GM23338 (cell line): ENCODE results near the gene GOLT1A. TPM values are rescaled to one million over a fixed set of nuclear protein-coding genes. Genes with fewer than 3 reads are reported as not detected.

Experiments used
- ATAC-seq: fragments of 200-7000 bp; cut with Tn5 transposase; 3 replicates; pipeline ENCODE4 v1.9.1; 2020
- DNase-seq: peaks from one replicate; pipeline ENCODE4 v3.0.0-alpha.2; 2015; ENCODE audit warnings: low spot score
- H2AFZ ChIP-seq: fragments of 200-600 bp; sonication (generic); 2 replicates; pipeline ENCODE4 v1.8.0; 2016; ENCODE audit warnings: antibody characterized with exemption, mild to moderate bottlenecking, moderate library complexity
- H3F3A ChIP-seq: fragments of 200-600 bp; sonication (generic); replicated peaks from 2 replicates; pipeline ENCODE4 v1.8.0; 2017; ENCODE audit warnings: antibody characterized with exemption, mixed run types, low read depth
- H3K27ac ChIP-seq: fragments of 200-600 bp; sonication (generic); 2 replicates; pipeline ENCODE4 v1.6.1; 2016; ENCODE audit warnings: low read depth
- H3K27me3 ChIP-seq: fragments of 200-600 bp; sonication (generic); 2 replicates; pipeline ENCODE4 v1.8.0; 2016; ENCODE audit warnings: mild to moderate bottlenecking, mixed run types, moderate library complexity; ENCODE audit not compliant: insufficient read depth
- H3K36me3 ChIP-seq: fragments of 200-600 bp; sonication (generic); 2 replicates; pipeline ENCODE4 v1.8.0; 2016; ENCODE audit warnings: mild to moderate bottlenecking; ENCODE audit not compliant: insufficient read depth
- H3K4me1 ChIP-seq: fragments of 200-600 bp; sonication (generic); 2 replicates; pipeline ENCODE4 v1.8.0; 2016; ENCODE audit warnings: mild to moderate bottlenecking, moderate library complexity; ENCODE audit not compliant: insufficient read depth
- H3K4me2 ChIP-seq: fragments of 200-600 bp; sonication (generic); 2 replicates; pipeline ENCODE4 v1.7.1; 2017; ENCODE audit warnings: mixed run types
- H3K4me3 ChIP-seq: fragments of 200-600 bp; sonication (generic); 2 replicates; pipeline ENCODE4 v1.6.1; 2016; ENCODE audit warnings: mixed run types
- H3K79me2 ChIP-seq: fragments of 200-600 bp; sonication (generic); replicated peaks from 2 replicates; pipeline ENCODE4 v1.8.0; 2017; ENCODE audit warnings: mild to moderate bottlenecking; ENCODE audit not compliant: insufficient read depth
- H3K9me2 ChIP-seq: fragments of 200-600 bp; sonication (generic); 2 replicates; pipeline ENCODE4 v1.8.0; 2017; ENCODE audit not compliant: insufficient read depth
- H4K20me1 ChIP-seq: fragments of 200-600 bp; sonication (generic); replicated peaks from 2 replicates; pipeline ENCODE4 v1.8.0; 2017; ENCODE audit warnings: mild to moderate bottlenecking; ENCODE audit not compliant: insufficient read depth
- H3K27ac Mint-ChIP-seq: 2 replicates; pipeline ENCODE4 v1.8.0; 2020; ENCODE audit warnings: inconsistent platforms, mild to moderate bottlenecking, moderate library complexity, mixed read lengths
- H3K27me3 Mint-ChIP-seq: 3 replicates; pipeline ENCODE4 v1.8.0; 2022; ENCODE audit warnings: low read depth, mild to moderate bottlenecking, moderate library complexity, mixed read lengths, inconsistent platforms; ENCODE audit not compliant: insufficient read depth, poor library complexity
- H3K36me3 Mint-ChIP-seq: 3 replicates; pipeline ENCODE4 v1.8.0; 2021; ENCODE audit warnings: low read depth, mild to moderate bottlenecking, inconsistent platforms, moderate library complexity, mixed read lengths
- H3K4me1 Mint-ChIP-seq: 3 replicates; pipeline ENCODE4 v1.8.0; 2020; ENCODE audit warnings: mild to moderate bottlenecking, inconsistent platforms, mixed read lengths
- H3K4me3 Mint-ChIP-seq: 3 replicates; pipeline ENCODE4 v1.8.0; 2021; ENCODE audit warnings: moderate library complexity, mild to moderate bottlenecking, inconsistent platforms, mixed read lengths
- H3K9me3 Mint-ChIP-seq: 3 replicates; pipeline ENCODE4 v1.8.0; 2020; ENCODE audit warnings: moderate library complexity, mild to moderate bottlenecking, inconsistent platforms, mixed read lengths
- JUNB ChIP-seq: IDR thresholded peaks from one replicate; pipeline ENCODE4 v1.6.1; 2016; ENCODE audit warnings: antibody characterized with exemption; ENCODE audit not compliant: unreplicated experiment
- POLR2AphosphoS5 ChIP-seq: IDR thresholded peaks from 2 replicates; pipeline ENCODE4 v1.6.1; 2016; ENCODE audit warnings: antibody characterized with exemption, low read depth
- STAT1 ChIP-seq: IDR thresholded peaks from one replicate; pipeline ENCODE4 v1.6.1; 2016; ENCODE audit warnings: antibody characterized with exemption; ENCODE audit not compliant: unreplicated experiment
- ZNF331 ChIP-seq: fragments of 250-450 bp; sonication (Bioruptor Pico); IDR thresholded peaks from 2 replicates; pipeline ENCODE4 v1.5.0; 2020; ENCODE audit warnings: low read depth, mild to moderate bottlenecking, moderate library complexity
- polyA plus RNA-seq: library from polyadenylated mRNA; unstranded; fragments of >200 nt; fragmentation: Nextera tagmentation; extraction: Ambion mirVana; gene quantifications from 2 replicates; pipeline ENCODE4 v1.2.1, GENCODE V29; 2016
- total RNA-seq: library from RNA; depleted of rRNA; stranded (reverse); fragments of >200 nt; shearing (Covaris generic); gene quantifications from 2 replicates; pipeline ENCODE4 v1.2.3, GENCODE V29; 2014
- TF ChIP-seq, protein P1 (sequence below), 2 experiments: fragments of 200-600 bp in 1 of 2; sonication (generic) in 1 of 2; conservative IDR thresholded peaks; 2 replicates each; pipeline versions ENCODE4 v1.5.1 to v1.6.1; 2016 to 2017; ENCODE audit warnings: antibody characterized with exemption in 2 of 2, low read depth in 2 of 2, mild to moderate bottlenecking in 2 of 2, moderate library complexity in 1 of 2
- TF ChIP-seq, protein P2 (sequence below): fragments of 250-450 bp; sonication (Bioruptor Pico); IDR thresholded peaks from 2 replicates; pipeline ENCODE4 v1.5.0; 2020; ENCODE audit warnings: mild to moderate bottlenecking, moderate library complexity
- TF ChIP-seq, protein P3 (sequence below): IDR thresholded peaks from 2 replicates; pipeline ENCODE4 v1.6.1; 2016; ENCODE audit warnings: antibody characterized with exemption
- TF ChIP-seq, protein P4 (sequence below): IDR thresholded peaks from one replicate; pipeline ENCODE4 v1.6.1; 2018; ENCODE audit warnings: antibody characterized with exemption; ENCODE audit not compliant: unreplicated experiment

GOLT1A gene
- total and polyA plus RNA-seq, 2 experiments from 2014 or later = 3.0 to 7.2 TPM

DNA sequence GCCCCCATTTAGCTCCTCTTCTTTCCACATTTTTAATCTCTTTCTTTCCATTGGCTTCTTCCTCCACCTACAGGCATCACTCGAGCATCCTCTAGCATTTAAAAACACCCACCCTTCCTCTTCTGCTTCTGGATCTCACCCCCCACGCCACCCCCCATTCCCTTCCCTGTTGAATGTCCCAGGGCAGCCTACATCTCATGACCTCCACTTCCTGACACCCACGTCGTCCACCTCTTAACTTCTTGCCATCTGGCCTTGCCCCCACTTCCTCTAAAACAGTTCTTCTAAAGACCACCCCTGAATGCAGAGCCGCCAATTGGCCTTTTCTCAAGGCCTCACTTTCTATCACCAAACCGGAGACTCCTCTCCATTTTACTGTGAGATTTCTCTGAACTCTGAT, 55.8 kb downstream of the GOLT1A start:
- Histone ChIP-seq H3K79me2 (no peaks in the 10 kb centered on the region), H2AFZ (no peak overlapping the region), H3K27ac (no peak overlapping the region), H4K20me1 (no peaks in the 10 kb centered on the region), H3K27me3 (peaks cover 2% of the 10 kb centered on the region; the same call in 1 of the 2 replicates), H3K4me3 (no peak overlapping the region), H3K36me3 (no peaks in the 10 kb centered on the region), H3K4me2 (no peak overlapping the region), H3F3A (no peaks in the 10 kb centered on the region), H3K9me2 (no peaks in the 10 kb centered on the region), H3K4me1 (no peaks in the 10 kb centered on the region; the same call in 1 of the 2 replicates)
- no peak for DNase-seq
- H3K36me3 Mint-ChIP-seq = no peaks in the 10 kb centered on the region
- no peak overlapping the region for H3K27ac Mint-ChIP-seq
- peaks cover 16% of the 10 kb centered on the region for H3K27me3 Mint-ChIP-seq
- ATAC-seq = no peak
- H3K9me3 Mint-ChIP-seq = no peaks in the 10 kb centered on the region
- TF ChIP-seq, protein P1, sequence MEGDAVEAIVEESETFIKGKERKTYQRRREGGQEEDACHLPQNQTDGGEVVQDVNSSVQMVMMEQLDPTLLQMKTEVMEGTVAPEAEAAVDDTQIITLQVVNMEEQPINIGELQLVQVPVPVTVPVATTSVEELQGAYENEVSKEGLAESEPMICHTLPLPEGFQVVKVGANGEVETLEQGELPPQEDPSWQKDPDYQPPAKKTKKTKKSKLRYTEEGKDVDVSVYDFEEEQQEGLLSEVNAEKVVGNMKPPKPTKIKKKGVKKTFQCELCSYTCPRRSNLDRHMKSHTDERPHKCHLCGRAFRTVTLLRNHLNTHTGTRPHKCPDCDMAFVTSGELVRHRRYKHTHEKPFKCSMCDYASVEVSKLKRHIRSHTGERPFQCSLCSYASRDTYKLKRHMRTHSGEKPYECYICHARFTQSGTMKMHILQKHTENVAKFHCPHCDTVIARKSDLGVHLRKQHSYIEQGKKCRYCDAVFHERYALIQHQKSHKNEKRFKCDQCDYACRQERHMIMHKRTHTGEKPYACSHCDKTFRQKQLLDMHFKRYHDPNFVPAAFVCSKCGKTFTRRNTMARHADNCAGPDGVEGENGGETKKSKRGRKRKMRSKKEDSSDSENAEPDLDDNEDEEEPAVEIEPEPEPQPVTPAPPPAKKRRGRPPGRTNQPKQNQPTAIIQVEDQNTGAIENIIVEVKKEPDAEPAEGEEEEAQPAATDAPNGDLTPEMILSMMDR (conservative IDR thresholded peaks at IDR 0.05; ENCODE audit: low read depth in 2 of 2) = 0 out of 4 replicates have a peak, but pooled peaks of 1 of the 2 experiments have one; percentile 9
- TF ChIP-seq STAT1 = no peak
- peaks cover 6% of the 10 kb centered on the region; the same call in 2 of the 3 replicates for H3K4me1 Mint-ChIP-seq
- H3K4me3 Mint-ChIP-seq = no peak overlapping the region

DNA sequence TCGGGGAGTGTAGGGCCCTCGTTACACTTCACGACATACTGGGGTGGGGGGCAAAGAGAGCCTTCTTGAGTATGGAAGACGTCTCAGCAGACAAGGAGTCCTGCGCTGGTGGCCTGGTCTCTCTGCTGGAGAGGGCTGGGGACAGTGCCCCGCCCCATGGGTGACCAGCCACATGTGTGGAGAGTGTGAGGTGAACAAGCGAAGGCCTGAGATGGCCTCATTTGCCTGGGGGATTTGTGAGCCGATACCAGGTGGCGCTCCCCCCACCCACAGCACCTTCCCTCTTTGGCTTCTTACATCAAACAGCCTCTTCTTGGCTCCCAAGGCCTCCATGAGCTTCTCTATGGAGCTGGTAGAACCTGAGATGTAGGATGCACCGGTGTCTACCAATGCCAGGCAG, 57.9 kb downstream of the GOLT1A start:
- H3K36me3 ChIP-seq = no peaks in the 10 kb centered on the region
- no peak overlapping the region for H3K4me3 ChIP-seq
- no peak overlapping the region for H3K4me2 ChIP-seq
- H3K79me2 ChIP-seq = no peaks in the 10 kb centered on the region
- Mint-ChIP-seq H3K9me3 (no peaks in the 10 kb centered on the region), H3K4me3 (no peak overlapping the region), H3K4me1 (peaks cover 12% of the 10 kb centered on the region), H3K27me3 (peaks cover 21% of the 10 kb centered on the region), H3K36me3 (no peaks in the 10 kb centered on the region), H3K27ac (no peak overlapping the region)
- TF ChIP-seq, protein P2, sequence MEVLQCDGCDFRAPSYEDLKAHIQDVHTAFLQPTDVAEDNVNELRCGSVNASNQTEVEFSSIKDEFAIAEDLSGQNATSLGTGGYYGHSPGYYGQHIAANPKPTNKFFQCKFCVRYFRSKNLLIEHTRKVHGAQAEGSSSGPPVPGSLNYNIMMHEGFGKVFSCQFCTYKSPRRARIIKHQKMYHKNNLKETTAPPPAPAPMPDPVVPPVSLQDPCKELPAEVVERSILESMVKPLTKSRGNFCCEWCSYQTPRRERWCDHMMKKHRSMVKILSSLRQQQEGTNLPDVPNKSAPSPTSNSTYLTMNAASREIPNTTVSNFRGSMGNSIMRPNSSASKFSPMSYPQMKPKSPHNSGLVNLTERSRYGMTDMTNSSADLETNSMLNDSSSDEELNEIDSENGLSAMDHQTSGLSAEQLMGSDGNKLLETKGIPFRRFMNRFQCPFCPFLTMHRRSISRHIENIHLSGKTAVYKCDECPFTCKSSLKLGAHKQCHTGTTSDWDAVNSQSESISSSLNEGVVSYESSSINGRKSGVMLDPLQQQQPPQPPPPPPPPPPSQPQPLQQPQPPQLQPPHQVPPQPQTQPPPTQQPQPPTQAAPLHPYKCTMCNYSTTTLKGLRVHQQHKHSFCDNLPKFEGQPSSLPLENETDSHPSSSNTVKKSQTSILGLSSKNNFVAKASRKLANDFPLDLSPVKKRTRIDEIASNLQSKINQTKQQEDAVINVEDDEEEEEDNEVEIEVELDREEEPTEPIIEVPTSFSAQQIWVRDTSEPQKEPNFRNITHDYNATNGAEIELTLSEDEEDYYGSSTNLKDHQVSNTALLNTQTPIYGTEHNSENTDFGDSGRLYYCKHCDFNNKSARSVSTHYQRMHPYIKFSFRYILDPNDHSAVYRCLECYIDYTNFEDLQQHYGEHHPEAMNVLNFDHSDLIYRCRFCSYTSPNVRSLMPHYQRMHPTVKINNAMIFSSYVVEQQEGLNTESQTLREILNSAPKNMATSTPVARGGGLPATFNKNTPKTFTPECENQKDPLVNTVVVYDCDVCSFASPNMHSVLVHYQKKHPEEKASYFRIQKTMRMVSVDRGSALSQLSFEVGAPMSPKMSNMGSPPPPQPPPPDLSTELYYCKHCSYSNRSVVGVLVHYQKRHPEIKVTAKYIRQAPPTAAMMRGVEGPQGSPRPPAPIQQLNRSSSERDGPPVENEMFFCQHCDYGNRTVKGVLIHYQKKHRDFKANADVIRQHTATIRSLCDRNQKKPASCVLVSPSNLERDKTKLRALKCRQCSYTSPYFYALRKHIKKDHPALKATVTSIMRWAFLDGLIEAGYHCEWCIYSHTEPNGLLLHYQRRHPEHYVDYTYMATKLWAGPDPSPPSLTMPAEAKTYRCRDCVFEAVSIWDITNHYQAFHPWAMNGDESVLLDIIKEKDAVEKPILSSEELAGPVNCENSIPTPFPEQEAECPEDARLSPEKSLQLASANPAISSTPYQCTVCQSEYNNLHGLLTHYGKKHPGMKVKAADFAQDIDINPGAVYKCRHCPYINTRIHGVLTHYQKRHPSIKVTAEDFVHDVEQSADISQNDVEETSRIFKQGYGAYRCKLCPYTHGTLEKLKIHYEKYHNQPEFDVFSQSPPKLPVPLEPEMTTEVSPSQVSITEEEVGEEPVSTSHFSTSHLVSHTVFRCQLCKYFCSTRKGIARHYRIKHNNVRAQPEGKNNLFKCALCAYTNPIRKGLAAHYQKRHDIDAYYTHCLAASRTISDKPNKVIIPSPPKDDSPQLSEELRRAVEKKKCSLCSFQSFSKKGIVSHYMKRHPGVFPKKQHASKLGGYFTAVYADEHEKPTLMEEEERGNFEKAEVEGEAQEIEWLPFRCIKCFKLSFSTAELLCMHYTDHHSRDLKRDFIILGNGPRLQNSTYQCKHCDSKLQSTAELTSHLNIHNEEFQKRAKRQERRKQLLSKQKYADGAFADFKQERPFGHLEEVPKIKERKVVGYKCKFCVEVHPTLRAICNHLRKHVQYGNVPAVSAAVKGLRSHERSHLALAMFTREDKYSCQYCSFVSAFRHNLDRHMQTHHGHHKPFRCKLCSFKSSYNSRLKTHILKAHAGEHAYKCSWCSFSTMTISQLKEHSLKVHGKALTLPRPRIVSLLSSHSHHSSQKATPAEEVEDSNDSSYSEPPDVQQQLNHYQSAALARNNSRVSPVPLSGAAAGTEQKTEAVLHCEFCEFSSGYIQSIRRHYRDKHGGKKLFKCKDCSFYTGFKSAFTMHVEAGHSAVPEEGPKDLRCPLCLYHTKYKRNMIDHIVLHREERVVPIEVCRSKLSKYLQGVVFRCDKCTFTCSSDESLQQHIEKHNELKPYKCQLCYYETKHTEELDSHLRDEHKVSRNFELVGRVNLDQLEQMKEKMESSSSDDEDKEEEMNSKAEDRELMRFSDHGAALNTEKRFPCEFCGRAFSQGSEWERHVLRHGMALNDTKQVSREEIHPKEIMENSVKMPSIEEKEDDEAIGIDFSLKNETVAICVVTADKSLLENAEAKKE (CRISPR knock-in tag) = no peak
- TF ChIP-seq JUNB = no peak
- TF ChIP-seq, protein P3, sequence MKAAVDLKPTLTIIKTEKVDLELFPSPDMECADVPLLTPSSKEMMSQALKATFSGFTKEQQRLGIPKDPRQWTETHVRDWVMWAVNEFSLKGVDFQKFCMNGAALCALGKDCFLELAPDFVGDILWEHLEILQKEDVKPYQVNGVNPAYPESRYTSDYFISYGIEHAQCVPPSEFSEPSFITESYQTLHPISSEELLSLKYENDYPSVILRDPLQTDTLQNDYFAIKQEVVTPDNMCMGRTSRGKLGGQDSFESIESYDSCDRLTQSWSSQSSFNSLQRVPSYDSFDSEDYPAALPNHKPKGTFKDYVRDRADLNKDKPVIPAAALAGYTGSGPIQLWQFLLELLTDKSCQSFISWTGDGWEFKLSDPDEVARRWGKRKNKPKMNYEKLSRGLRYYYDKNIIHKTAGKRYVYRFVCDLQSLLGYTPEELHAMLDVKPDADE = no peak
- no peak for TF ChIP-seq ZNF331 (CRISPR knock-in tag)
- TF ChIP-seq, protein P4, sequence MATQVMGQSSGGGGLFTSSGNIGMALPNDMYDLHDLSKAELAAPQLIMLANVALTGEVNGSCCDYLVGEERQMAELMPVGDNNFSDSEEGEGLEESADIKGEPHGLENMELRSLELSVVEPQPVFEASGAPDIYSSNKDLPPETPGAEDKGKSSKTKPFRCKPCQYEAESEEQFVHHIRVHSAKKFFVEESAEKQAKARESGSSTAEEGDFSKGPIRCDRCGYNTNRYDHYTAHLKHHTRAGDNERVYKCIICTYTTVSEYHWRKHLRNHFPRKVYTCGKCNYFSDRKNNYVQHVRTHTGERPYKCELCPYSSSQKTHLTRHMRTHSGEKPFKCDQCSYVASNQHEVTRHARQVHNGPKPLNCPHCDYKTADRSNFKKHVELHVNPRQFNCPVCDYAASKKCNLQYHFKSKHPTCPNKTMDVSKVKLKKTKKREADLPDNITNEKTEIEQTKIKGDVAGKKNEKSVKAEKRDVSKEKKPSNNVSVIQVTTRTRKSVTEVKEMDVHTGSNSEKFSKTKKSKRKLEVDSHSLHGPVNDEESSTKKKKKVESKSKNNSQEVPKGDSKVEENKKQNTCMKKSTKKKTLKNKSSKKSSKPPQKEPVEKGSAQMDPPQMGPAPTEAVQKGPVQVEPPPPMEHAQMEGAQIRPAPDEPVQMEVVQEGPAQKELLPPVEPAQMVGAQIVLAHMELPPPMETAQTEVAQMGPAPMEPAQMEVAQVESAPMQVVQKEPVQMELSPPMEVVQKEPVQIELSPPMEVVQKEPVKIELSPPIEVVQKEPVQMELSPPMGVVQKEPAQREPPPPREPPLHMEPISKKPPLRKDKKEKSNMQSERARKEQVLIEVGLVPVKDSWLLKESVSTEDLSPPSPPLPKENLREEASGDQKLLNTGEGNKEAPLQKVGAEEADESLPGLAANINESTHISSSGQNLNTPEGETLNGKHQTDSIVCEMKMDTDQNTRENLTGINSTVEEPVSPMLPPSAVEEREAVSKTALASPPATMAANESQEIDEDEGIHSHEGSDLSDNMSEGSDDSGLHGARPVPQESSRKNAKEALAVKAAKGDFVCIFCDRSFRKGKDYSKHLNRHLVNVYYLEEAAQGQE = no peak
- TF ChIP-seq POLR2AphosphoS5 = no peak
- H4K20me1 ChIP-seq = no peaks in the 10 kb centered on the region
- ATAC-seq = no peak
- H3F3A ChIP-seq = no peaks in the 10 kb centered on the region
- H3K27ac ChIP-seq = no peak overlapping the region
- H2AFZ ChIP-seq = no peak overlapping the region
- no peak for DNase-seq
- no peaks in the 10 kb centered on the region for H3K9me2 ChIP-seq
- H3K4me1 ChIP-seq = peaks cover 5% of the 10 kb centered on the region
- peaks cover 16% of the 10 kb centered on the region; the same call in 1 of the 2 replicates for H3K27me3 ChIP-seq
